Loucy (cell line): ENCODE data around the gene AFF3.

Experiments used
- H2AFZ ChIP-seq: fragments of 200-600 bp; sonication (generic); 2 replicates; pipeline ENCODE4 v1.6.0; 2016; ENCODE audit warnings: antibody characterized with exemption, mild to moderate bottlenecking, low read length, moderate library complexity
- H3F3A ChIP-seq: fragments of 200-600 bp; 2 replicates; pipeline ENCODE4 v1.6.0; 2016; ENCODE audit warnings: antibody characterized with exemption, low read depth, mild to moderate bottlenecking
- H3K27me3 ChIP-seq: fragments of 200-600 bp; sonication (generic); 2 replicates; pipeline ENCODE4 v1.6.1; 2014; ENCODE audit warnings: low read length, mild to moderate bottlenecking; ENCODE audit not compliant: insufficient read depth, poor library complexity, severe bottlenecking
- H3K36me3 ChIP-seq: fragments of 200-600 bp; sonication (generic); 2 replicates; pipeline ENCODE4 v1.6.1; 2016; ENCODE audit warnings: low read length; ENCODE audit not compliant: insufficient read depth
- H3K4me1 ChIP-seq: fragments of 200-600 bp; sonication (generic); 2 replicates; pipeline ENCODE4 v1.5.1; 2014; ENCODE audit warnings: low read length, mild to moderate bottlenecking; ENCODE audit not compliant: insufficient read depth, poor library complexity, severe bottlenecking
- H3K4me2 ChIP-seq: fragments of 200-600 bp; sonication (generic); 2 replicates; pipeline ENCODE4 v1.6.0; 2014; ENCODE audit warnings: antibody characterized with exemption, low read length, low read depth, mild to moderate bottlenecking; ENCODE audit not compliant: poor library complexity, severe bottlenecking
- H3K4me3 ChIP-seq: fragments of 200-600 bp; sonication (generic); 2 replicates; pipeline ENCODE4 v1.5.1; 2014; ENCODE audit warnings: low read length, mild to moderate bottlenecking, mixed read lengths; ENCODE audit not compliant: poor library complexity, severe bottlenecking
- H3K79me2 ChIP-seq: fragments of 200-600 bp; sonication (generic); 2 replicates; pipeline ENCODE4 v1.6.1; 2014; ENCODE audit warnings: low read length; ENCODE audit not compliant: insufficient read depth
- H3K9ac ChIP-seq: fragments of 200-600 bp; sonication (generic); 2 replicates; pipeline ENCODE4 v1.6.0; 2014; ENCODE audit warnings: mild to moderate bottlenecking, low read depth, low read length, moderate library complexity; ENCODE audit not compliant: poor library complexity, severe bottlenecking
- H3K9me2 ChIP-seq: fragments of 200-600 bp; sonication (generic); replicated peaks from 2 replicates; pipeline ENCODE4 v1.6.1; 2016; ENCODE audit warnings: low read depth, low read length, mixed read lengths
- H3K9me3 ChIP-seq: fragments of 200-600 bp; sonication (generic); 2 replicates; pipeline ENCODE4 v1.6.1; 2014; ENCODE audit warnings: mild to moderate bottlenecking, antibody characterized with exemption, low read length, low read depth; ENCODE audit not compliant: insufficient read depth
- H4K20me1 ChIP-seq: fragments of 200-600 bp; sonication (generic); 2 replicates; pipeline ENCODE4 v1.6.0; 2014; ENCODE audit warnings: antibody characterized with exemption, low read length, mild to moderate bottlenecking; ENCODE audit not compliant: insufficient read depth, poor library complexity, severe bottlenecking
- EZH2phosphoT487 ChIP-seq: fragments of 200-600 bp; IDR thresholded peaks from 2 replicates; pipeline ENCODE4 v1.6.1; 2018; ENCODE audit warnings: antibody characterized with exemption, mild to moderate bottlenecking, moderate library complexity, borderline replicate concordance
- TF ChIP-seq, protein P1 (sequence below): fragments of 200-600 bp; sonication (generic); conservative IDR thresholded peaks from 2 replicates; pipeline ENCODE4 v1.5.1; 2014; ENCODE audit warnings: mild to moderate bottlenecking, antibody characterized with exemption, low read length

AFF3 gene

DNA sequence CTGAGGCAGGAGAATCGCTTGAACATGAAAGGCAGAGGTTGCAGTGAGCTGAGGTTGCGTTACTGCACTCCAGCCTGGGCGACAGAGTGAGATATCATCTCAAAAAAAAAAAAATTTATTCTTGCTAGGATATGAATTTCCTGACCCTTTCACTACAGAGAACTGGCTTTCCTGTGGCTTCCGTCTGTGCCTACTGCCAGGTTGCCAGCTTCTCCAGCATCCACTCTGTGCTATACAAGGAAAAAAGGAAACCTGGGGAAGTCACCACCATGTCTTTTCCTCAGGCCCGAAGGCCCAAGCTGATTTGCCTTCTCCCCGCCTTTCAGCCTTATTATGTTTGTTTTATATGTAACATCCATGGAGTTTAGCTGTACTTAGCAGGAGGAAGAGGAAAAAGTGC is 530.6 kb downstream of the AFF3 start:
- no peaks in the 10 kb centered on the region for H3K36me3 ChIP-seq
- H3K79me2 ChIP-seq = no peaks in the 10 kb centered on the region
- no peak overlapping the region for H3K4me3 ChIP-seq
- H3K4me1 ChIP-seq = no peaks in the 10 kb centered on the region
- H3K9ac ChIP-seq = no peak overlapping the region
- no peak overlapping the region for H2AFZ ChIP-seq
- no peaks in the 10 kb centered on the region for H3K9me2 ChIP-seq
- H3K9me3 ChIP-seq = no peaks in the 10 kb centered on the region
- TF ChIP-seq, protein P1, sequence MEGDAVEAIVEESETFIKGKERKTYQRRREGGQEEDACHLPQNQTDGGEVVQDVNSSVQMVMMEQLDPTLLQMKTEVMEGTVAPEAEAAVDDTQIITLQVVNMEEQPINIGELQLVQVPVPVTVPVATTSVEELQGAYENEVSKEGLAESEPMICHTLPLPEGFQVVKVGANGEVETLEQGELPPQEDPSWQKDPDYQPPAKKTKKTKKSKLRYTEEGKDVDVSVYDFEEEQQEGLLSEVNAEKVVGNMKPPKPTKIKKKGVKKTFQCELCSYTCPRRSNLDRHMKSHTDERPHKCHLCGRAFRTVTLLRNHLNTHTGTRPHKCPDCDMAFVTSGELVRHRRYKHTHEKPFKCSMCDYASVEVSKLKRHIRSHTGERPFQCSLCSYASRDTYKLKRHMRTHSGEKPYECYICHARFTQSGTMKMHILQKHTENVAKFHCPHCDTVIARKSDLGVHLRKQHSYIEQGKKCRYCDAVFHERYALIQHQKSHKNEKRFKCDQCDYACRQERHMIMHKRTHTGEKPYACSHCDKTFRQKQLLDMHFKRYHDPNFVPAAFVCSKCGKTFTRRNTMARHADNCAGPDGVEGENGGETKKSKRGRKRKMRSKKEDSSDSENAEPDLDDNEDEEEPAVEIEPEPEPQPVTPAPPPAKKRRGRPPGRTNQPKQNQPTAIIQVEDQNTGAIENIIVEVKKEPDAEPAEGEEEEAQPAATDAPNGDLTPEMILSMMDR = no peak
- no peak for TF ChIP-seq EZH2phosphoT487
- no peaks in the 10 kb centered on the region for H3F3A ChIP-seq
- H3K4me2 ChIP-seq = no peak overlapping the region
- H4K20me1 ChIP-seq = no peaks in the 10 kb centered on the region
- H3K27me3 ChIP-seq = no peaks in the 10 kb centered on the region

DNA sequence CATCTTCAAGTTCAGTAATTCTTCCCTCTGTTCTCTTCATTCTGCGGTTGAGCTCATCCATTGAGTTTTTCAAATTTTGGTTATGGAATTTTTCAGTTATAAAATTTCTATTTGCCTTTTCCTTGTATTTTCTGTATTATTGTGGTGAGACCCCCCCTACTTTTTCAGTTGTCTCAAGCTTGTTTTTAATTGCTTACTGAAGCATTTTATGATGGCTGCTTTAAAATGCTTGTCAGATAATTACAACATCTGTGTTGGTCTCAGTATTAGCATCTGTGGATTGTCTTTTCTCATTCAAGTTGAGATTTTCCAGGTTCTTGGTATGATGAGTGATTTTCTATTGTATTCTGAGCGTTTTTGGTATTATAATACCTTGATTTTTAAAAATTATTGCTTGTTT is 531.4 kb downstream of the AFF3 start:
- Histone ChIP-seq H2AFZ (no peak overlapping the region), H3K36me3 (no peaks in the 10 kb centered on the region), H3K9me3 (no peaks in the 10 kb centered on the region), H3K4me3 (no peak overlapping the region), H3K79me2 (no peaks in the 10 kb centered on the region), H3K4me2 (no peak overlapping the region), H3K27me3 (no peaks in the 10 kb centered on the region), H3K9me2 (no peaks in the 10 kb centered on the region), H3K9ac (no peak overlapping the region), H3K4me1 (no peaks in the 10 kb centered on the region), H3F3A (no peaks in the 10 kb centered on the region), H4K20me1 (no peaks in the 10 kb centered on the region)
- no peak for TF ChIP-seq EZH2phosphoT487
- TF ChIP-seq, protein P1 = no peak

DNA sequence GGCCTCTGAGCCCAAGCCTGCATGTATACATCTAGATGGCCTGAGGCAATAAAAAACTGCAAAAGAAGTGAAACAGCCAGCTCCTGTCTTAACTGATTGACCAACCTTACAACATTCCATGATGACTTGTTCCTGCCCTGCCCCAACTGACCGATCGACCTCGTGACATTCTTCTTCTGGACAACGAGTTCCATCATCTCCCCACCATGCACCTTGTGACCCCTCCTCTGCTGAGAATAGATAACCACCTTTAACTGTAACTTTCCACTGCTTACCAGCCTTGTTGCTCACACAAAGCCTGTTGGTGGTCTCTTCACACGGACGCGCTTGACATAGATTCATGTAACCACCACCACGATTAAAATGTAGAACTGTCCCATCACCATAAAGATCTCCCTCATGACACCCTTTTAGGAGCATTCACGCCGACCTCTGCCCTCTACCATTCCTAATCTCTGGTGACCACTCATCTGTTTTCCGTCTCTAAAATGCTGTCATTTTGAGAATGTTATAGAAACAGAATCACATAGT is 532.5 kb downstream of the AFF3 start:
- Histone ChIP-seq H3F3A (no peaks in the 10 kb centered on the region), H3K4me2 (no peak overlapping the region), H3K79me2 (no peaks in the 10 kb centered on the region), H3K27me3 (no peaks in the 10 kb centered on the region), H4K20me1 (no peaks in the 10 kb centered on the region), H3K36me3 (no peaks in the 10 kb centered on the region), H3K4me1 (no peaks in the 10 kb centered on the region), H2AFZ (no peak overlapping the region), H3K9me3 (no peaks in the 10 kb centered on the region), H3K9ac (no peak overlapping the region), H3K9me2 (no peaks in the 10 kb centered on the region), H3K4me3 (no peak overlapping the region)
- TF ChIP-seq EZH2phosphoT487 = no peak
- TF ChIP-seq, protein P1 = no peak
